ENCODE measurements around the gene HSPA2. TPM values are rescaled to one million over a fixed set of nuclear protein-coding genes. Genes with fewer than 3 reads are reported as not detected.
"Not testable (repeated sequence)": the region's sequence is repeated elsewhere in the genome, so short reads cannot be mapped to it uniquely, and the experiment has no call there.

The HSPA2 gene
- polyA plus RNA-seq, 12 donors: 3.0 to 8.8 (median 6.0) TPM; not detected in 1

GRCh38 chr14:64509036-64509435 is 31.5 kb upstream of the HSPA2 start:
- no peak for DNase-seq

GRCh38 chr14:64510825-64511671 is 29.5 kb upstream of the HSPA2 start:
- peak; percentile 68 for DNase-seq

GRCh38 chr14:64513271-64513670 is 27.3 kb upstream of the HSPA2 start:
- DNase-seq: no peak

GRCh38 chr14:64515053-64515452 is 25.5 kb upstream of the HSPA2 start:
- no peak for DNase-seq

- DNase-seq: no peak
Observed at GRCh38 chr14:64516969-64517368, 23.6 kb upstream of the HSPA2 start.

- not testable (repeated sequence) for DNase-seq
Observed at GRCh38 chr14:64517667-64518066, 22.9 kb upstream of the HSPA2 start.

- DNase-seq: no peak
Observed at GRCh38 chr14:64518229-64518628, 22.3 kb upstream of the HSPA2 start.

- DNase-seq: no peak
Observed at GRCh38 chr14:64520699-64521098, 19.8 kb upstream of the HSPA2 start.

GRCh38 chr14:64522591-64523355 is 17.8 kb upstream of the HSPA2 start:
- no peak for DNase-seq

- no peak for DNase-seq
Observed at GRCh38 chr14:64525354-64525753, 15.2 kb upstream of the HSPA2 start.

- no peak for DNase-seq
Observed at GRCh38 chr14:64531567-64531966, 9.0 kb upstream of the HSPA2 start.

GRCh38 chr14:64536488-64537245 is 3.9 kb upstream of the HSPA2 start:
- DNase-seq: no peak

GRCh38 chr14:64541261-64541971 is 875 bp downstream of the HSPA2 start:
- DNase-seq: peak; percentile 41

GRCh38 chr14:64541972-64542835 is 1.7 kb downstream of the HSPA2 start:
- DNase-seq: no peak

GRCh38 chr14:64542836-64543201 is 2.3 kb downstream of the HSPA2 start:
- DNase-seq: no peak

GRCh38 chr14:64544607-64545312 is 4.2 kb downstream of the HSPA2 start:
- no peak for DNase-seq

GRCh38 chr14:64549016-64549415 is 8.5 kb downstream of the HSPA2 start:
- DNase-seq: no peak

- no peak for DNase-seq
Observed at GRCh38 chr14:64549791-64550620, 9.5 kb downstream of the HSPA2 start, which contains the start of gene PPP1R36. TSS of gene PPP1R36 (plus strand) at chr14:64549961. CDS start at chr14:64549998, 37 bp downstream.

Measured in muscle of arm (tissue), 12 donors.